Mucosa of descending colon (tissue), 3 donors: ENCODE results near the gene CITED1. TPM values are rescaled to one million over a fixed set of nuclear protein-coding genes. Genes with fewer than 3 reads are reported as not detected.

Experiments
- ATAC-seq: fragments of 200-7000 bp; cut with Tn5 transposase; one replicate; pipeline ENCODE4 v1.9.1; 2020; ENCODE audit warnings: mild to moderate bottlenecking, moderate library complexity
- DNase-seq, 3 donors: peaks; one replicate each; pipeline ENCODE4 v3.0.0-alpha.2; 2020
- H3K36me3 ChIP-seq: fragments of 200-600 bp; one replicate; pipeline ENCODE4 v1.8.0; 2021; ENCODE audit warnings: low read depth, mild to moderate bottlenecking
- H3K4me1 ChIP-seq: fragments of 200-600 bp; one replicate; pipeline ENCODE4 v1.8.0; 2021; ENCODE audit warnings: low read depth, mild to moderate bottlenecking
- H3K4me3 ChIP-seq: fragments of 200-600 bp; one replicate; pipeline ENCODE4 v1.8.0; 2021; ENCODE audit warnings: mild to moderate bottlenecking
- H3K9me3 ChIP-seq: fragments of 200-600 bp; one replicate; pipeline ENCODE4 v1.8.0; 2021; ENCODE audit warnings: mild to moderate bottlenecking
- CTCF ChIP-seq: fragments of 200-600 bp; IDR thresholded peaks from one replicate; pipeline ENCODE4 v1.8.0; 2022; ENCODE audit warnings: antibody characterized with exemption, mild to moderate bottlenecking
- intact Hi-C, 2 donors: fragments of 100-400 bp; cut with DNase I in 1 of 2; cut with micrococcal nuclease in 1 of 2; formaldehyde crosslinking; loops; one replicate each; pipeline versions ENCODE4 v1.11.0 to v1.11.1; 2022; cut with DNase I, micrococcal nuclease
- total RNA-seq, 3 donors: library from RNA; stranded (reverse); fragmentation: NEBNext Ultra II Directional in 2 of 3; extraction: Animal tissue kit (Norgen Biotek cat#: 25700) in 2 of 3; gene quantifications; one replicate each; pipeline versions ENCODE4 v1.2.1 to v1.2.4, GENCODE V29; 2021 to 2023
- donor health status: DM: no; HTN: no; CAD: no; lungs with moderate emphysema.
- donor health status: DM: no; HTN: no; CAD: no.
- donor health status: DM: no; HTN: yes; CAD: no.

CITED1 gene
- total RNA-seq, 3 donors from 2014 or later: 0.67 to 0.70 TPM; not detected in 1

- H3K4me1 ChIP-seq: no peaks in the 10 kb centered on the region
- ATAC-seq (no peak), DNase-seq (no peak)
- H3K36me3 ChIP-seq: no peaks in the 10 kb centered on the region
- intact Hi-C loops: no loop called here
- H3K9me3 ChIP-seq: no peaks in the 10 kb centered on the region
- TF ChIP-seq CTCF: no peak
- no peak overlapping the region for H3K4me3 ChIP-seq
These were observed 8.3 kb upstream of the CITED1 start for GRCh38 chrX:72313707-72314641.

DNA sequence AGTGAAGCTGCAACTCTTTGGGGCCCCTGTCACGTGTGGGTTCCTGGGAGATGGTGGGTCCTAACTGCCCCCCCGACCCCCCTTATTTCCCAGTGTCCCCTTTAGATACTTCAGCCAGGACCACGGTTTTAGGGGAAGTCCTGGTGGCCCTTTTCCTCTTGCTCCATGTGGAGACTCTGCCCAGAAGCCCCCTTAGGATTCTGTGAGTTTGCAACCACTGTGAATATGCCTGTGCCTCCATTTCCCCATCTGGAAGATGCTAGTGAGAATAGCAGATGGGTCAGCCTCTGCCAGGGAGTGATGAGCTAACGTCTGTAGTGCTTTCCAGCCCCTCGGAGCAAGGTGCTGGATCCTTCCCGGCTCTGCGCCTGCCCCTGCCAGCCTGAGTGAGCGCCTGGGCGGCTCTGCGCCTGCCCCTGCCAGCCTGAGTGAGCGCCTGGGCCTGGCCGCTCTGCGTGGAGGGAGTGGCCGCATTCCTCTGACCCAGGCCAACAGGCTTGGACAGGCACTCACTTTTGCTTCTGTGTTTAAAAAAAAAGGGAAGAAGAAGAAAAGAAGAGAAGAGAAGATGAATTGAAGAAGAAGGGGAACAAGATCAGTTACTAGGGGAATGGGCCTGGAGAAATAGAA, 6.7 kb upstream of the CITED1 start:
- ATAC-seq (no peak), DNase-seq (no peak)
- Histone ChIP-seq H3K4me1 (no peaks in the 10 kb centered on the region), H3K4me3 (no peak overlapping the region), H3K36me3 (no peaks in the 10 kb centered on the region), H3K9me3 (no peaks in the 10 kb centered on the region)
- intact Hi-C loops: no loop called here
- no peak for TF ChIP-seq CTCF

DNA sequence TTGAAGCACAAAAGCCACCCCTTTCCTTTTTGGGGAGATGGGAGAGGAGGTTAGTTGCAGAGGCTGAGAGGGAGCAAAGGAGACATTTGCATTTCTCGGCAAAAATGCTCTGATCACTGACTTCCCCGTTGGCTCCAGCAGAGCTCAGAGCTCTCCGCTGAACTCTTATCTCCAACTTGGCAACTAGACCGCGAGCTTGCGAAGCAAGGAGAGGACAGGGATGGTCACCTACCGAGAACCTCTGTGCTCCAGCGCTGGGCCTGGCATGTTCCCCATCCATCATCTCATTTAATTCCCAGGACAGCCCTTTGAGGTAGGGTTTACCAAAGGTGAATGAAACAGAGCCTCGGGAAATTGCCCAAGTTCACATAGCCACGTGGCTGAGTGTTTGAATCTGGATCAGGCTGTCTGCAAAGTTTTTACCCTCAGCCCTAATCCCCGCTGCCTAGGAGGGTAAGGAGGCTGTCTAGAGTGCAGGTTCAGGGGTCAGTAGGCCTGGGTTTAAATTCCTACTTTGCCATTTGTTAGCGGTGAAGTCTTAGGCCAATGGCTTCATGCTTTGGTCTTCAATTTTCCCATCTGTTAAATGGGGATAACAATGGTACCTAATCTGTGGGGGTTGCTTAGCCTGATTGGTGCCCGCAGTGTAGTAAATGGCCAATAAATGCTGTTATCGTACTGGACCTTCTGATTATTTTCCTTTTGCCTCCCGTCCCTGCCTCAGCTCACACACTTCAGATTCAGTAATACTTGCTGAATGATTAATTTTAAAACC, 3.8 kb upstream of the CITED1 start:
- ATAC-seq (peak; percentile 27), DNase-seq (peak in 1 of 3 donors; percentile 7)
- intact Hi-C loops: no loop called here

GRCh38 chrX:72308566-72309296, 3.0 kb upstream of the CITED1 start:
- H3K4me3 ChIP-seq: no peak overlapping the region
- DNase-seq (peak; percentile 66 to 83 (median 75)), ATAC-seq (peak; percentile 78)
- intact Hi-C loops: no loop called here
- H3K9me3 ChIP-seq: no peaks in the 10 kb centered on the region
- no peaks in the 10 kb centered on the region for H3K36me3 ChIP-seq
- TF ChIP-seq CTCF: no peak
- H3K4me1 ChIP-seq: no peaks in the 10 kb centered on the region

More for the DNA sequence above, 3.8 kb upstream of the CITED1 start:
- H3K36me3 ChIP-seq: no peaks in the 10 kb centered on the region
- H3K9me3 ChIP-seq: no peaks in the 10 kb centered on the region
- H3K4me3 ChIP-seq: no peak overlapping the region
- no peaks in the 10 kb centered on the region for H3K4me1 ChIP-seq
- no peak for TF ChIP-seq CTCF

- TF ChIP-seq CTCF: no peak
- intact Hi-C loops: no loop called here
- no peaks in the 10 kb centered on the region for H3K4me1 ChIP-seq
- ATAC-seq (no peak), DNase-seq (no peak)
- H3K9me3 ChIP-seq: no peaks in the 10 kb centered on the region
- H3K4me3 ChIP-seq: no peak overlapping the region
- no peaks in the 10 kb centered on the region for H3K36me3 ChIP-seq
These were observed 2.5 kb upstream of the CITED1 start for GRCh38 chrX:72308209-72308565.
